GM12865 (cell line): ENCODE data around the gene RAD1.

Experiments used
- DNase-seq: peaks from one replicate; pipeline ENCODE4 v3.0.0; 2010; ENCODE audit warnings: low read depth
- H3K4me3 ChIP-seq: 2 replicates; pipeline ENCODE4 v1.5.1; 2011; ENCODE audit warnings: mild to moderate bottlenecking, low read depth, low read length, control low read depth
- TF ChIP-seq, protein P1 (sequence below): IDR thresholded peaks from 2 replicates; pipeline ENCODE4 v1.5.1; 2011; ENCODE audit warnings: low read length, control low read depth, low read depth, inconsistent platforms; ENCODE audit not compliant: insufficient read depth; ENCODE audit errors: missing control alignments

Gene RAD1

DNA sequence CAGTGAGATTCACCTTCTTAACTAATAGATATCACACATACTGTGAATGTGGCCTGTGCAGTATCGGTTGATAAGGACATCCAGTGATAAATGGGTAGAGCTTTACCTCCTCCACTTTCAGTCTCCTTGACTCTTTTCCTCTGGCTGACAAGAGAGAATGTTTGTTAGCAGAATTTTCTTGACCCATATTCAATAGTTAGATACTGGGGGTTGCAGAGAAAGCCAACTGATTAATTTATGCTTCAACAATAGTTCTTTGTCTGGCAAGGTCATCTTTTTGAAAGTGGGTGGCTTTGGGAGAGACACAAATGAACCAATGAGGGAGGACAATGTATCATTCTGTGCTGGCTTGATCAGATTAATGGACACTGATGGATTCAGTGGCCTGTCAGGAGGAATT is 46.0 kb downstream of the RAD1 start:
- DNase-seq = no peak
- H3K4me3 ChIP-seq = no peak overlapping the region
- TF ChIP-seq, protein P1, sequence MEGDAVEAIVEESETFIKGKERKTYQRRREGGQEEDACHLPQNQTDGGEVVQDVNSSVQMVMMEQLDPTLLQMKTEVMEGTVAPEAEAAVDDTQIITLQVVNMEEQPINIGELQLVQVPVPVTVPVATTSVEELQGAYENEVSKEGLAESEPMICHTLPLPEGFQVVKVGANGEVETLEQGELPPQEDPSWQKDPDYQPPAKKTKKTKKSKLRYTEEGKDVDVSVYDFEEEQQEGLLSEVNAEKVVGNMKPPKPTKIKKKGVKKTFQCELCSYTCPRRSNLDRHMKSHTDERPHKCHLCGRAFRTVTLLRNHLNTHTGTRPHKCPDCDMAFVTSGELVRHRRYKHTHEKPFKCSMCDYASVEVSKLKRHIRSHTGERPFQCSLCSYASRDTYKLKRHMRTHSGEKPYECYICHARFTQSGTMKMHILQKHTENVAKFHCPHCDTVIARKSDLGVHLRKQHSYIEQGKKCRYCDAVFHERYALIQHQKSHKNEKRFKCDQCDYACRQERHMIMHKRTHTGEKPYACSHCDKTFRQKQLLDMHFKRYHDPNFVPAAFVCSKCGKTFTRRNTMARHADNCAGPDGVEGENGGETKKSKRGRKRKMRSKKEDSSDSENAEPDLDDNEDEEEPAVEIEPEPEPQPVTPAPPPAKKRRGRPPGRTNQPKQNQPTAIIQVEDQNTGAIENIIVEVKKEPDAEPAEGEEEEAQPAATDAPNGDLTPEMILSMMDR = no peak

DNA sequence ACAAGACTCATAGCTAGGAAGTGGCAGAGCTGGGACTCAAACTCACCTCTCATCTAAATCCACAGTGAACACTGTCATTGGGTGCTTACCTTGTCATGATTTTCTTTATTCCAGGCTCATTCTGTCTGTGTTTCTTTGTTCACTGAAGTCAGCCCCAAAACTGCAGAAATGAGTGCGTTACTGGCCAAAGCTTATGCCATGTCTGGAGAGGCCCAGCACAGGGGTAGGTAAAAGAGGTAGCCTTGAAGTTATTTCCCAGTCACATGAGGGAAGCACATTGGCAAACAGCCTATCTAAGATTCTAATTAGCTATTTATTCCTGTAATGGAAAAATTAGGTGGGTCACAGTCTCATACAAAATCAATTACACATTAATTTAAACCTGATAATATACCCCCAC is 46.5 kb downstream of the RAD1 start:
- TF ChIP-seq, protein P1 = no peak
- DNase-seq = no peak
- H3K4me3 ChIP-seq = no peak overlapping the region

DNA sequence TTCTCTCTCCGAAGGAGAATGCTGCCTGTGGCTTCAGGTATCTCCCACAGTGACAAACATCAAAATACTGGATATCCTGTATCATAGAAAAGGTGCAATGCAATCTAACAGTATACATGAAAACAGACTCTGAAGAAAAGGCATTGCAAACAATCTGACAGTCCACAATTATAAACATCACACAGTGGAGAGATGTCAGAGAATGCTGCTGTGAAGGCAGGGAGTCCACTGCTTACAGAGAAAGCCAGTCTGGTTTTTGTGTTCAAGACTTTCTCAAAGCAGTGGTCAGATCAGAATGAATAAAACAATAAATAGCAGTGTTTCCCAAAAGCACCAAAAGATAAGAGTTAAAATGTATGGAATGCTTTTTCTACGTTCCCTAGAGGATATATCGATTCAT is 47.6 kb downstream of the RAD1 start:
- no peak overlapping the region for H3K4me3 ChIP-seq
- TF ChIP-seq, protein P1 = no peak
- no peak for DNase-seq

DNA sequence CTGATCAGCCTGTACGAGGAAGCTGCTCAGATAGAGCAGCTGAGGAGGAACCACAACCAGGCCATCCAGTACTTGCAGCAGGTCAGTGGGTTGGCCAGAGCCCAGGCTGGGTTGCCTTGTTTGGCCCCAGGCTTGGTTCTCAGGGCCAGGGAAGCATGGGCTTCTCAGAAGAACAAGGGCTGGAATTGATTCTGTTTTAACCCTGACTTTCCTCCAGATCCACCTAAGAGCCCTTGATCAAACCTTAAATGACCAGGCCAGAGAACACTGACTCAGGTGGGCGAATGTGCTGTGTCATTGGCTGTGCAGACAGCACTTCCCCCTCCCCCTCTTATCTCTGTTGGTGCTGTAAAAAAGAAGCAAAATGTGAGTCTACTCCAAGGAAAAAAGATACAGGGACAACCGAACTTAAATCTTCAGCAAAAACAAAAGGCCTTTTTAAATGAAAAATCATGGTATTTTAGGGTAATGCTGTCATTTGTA is 48.3 kb downstream of the RAD1 start:
- TF ChIP-seq, protein P1 = no peak
- DNase-seq = no peak
- no peak overlapping the region for H3K4me3 ChIP-seq

DNA sequence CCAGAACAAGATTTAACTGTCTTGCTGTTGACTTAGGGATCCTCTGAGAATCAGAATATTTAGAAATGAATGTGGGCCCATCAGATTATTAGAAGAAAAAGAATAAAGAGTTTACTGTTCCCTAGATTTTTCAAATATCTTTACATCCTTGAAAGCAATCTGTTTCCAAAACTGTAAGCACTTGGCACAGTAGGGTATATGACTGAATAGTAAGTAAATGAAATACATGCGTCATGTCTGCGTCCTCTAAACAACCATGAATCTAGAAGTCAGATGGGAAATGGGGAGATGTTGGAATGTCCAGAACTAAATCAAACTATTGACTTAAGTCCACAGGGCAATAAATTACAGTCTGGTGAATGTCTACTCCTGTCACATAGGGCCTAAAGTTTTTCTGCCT is 50.2 kb downstream of the RAD1 start:
- TF ChIP-seq, protein P1 = no peak
- no peak for DNase-seq
- H3K4me3 ChIP-seq = no peak overlapping the region

DNA sequence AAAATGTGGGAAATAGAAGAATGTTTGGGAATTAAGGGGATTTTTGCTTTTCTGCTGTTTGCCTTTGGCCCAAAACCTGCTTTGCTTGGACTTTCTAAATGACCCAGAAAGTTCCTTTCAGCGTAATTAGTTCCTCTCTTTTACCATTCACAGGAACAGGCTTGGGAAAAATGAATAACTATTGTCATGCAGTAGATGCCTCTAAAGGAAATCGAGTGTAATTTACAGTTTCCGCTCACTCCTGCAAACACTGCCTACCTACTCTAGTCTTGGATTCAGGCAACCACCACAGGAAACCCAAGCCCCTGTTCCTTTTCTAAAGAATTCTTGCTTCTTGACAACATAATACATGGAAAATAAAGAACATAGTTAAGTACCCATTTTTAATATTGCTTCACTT is 51.4 kb downstream of the RAD1 start:
- TF ChIP-seq, protein P1 = no peak
- no peak for DNase-seq
- no peak overlapping the region for H3K4me3 ChIP-seq

DNA sequence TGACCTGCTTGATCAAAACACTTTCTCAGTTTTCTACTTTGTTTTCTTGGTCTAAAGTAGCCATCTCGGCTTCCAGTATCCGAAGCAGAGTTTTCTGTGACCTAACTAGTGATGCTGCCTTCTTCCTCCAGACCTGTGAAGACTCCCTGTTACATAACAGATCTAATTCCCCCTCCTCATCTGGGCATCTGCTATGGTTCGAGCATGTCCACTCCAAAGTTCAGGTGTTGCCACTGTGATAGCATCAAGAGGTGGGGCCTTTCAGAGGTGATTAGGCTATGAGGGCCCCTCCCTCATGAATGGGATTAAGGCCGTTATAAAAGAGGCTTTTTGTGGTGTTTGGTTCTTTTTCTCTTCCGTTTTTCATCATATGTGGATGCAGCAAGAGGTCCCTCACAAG is 56.1 kb downstream of the RAD1 start:
- DNase-seq = no peak
- TF ChIP-seq, protein P1 = no peak
- H3K4me3 ChIP-seq = no peak overlapping the region
